Neuron (in vitro differentiated cells): ENCODE data around the gene VPS26B.
"Not testable (repeated sequence)": the region's sequence is repeated elsewhere in the genome, so short reads cannot be mapped to it uniquely, and the experiment has no call there.

Experiments
- H2AFZ ChIP-seq: one replicate; pipeline ENCODE4 v1.6.1; 2013; ENCODE audit warnings: low read depth, mild to moderate bottlenecking, inconsistent platforms, low read length, moderate library complexity
- H3K27me3 ChIP-seq: one replicate; pipeline ENCODE4 v1.6.1; 2013; ENCODE audit warnings: low read length; ENCODE audit not compliant: insufficient read depth
- H3K36me3 ChIP-seq: one replicate; pipeline ENCODE4 v1.6.1; 2013; ENCODE audit warnings: low read length; ENCODE audit not compliant: insufficient read depth
- H3K4me1 ChIP-seq: one replicate; pipeline ENCODE4 v1.6.1; 2013; ENCODE audit warnings: low read length; ENCODE audit not compliant: insufficient read depth
- H3K4me3 ChIP-seq: 2 replicates; pipeline ENCODE4 v1.5.1; 2013; ENCODE audit warnings: mild to moderate bottlenecking, low read length, moderate library complexity
- H3K9me3 ChIP-seq: one replicate; pipeline ENCODE4 v1.6.1; 2013; ENCODE audit warnings: low read length

Gene VPS26B

GRCh38 chr11:134271978-134272377 lies 47.5 kb downstream of the VPS26B start:
- peaks cover 33% of the 10 kb centered on the region for H3K27me3 ChIP-seq

GRCh38 chr11:134272381-134273316 lies 48.2 kb downstream of the VPS26B start:
- Histone ChIP-seq H3K4me3 (no peak overlapping the region), H3K36me3 (no peaks in the 10 kb centered on the region), H3K27me3 (peaks cover 39% of the 10 kb centered on the region), H3K9me3 (no peaks in the 10 kb centered on the region), H2AFZ (no peak overlapping the region), H3K4me1 (peaks cover 42% of the 10 kb centered on the region)

More at GRCh38 chr11:134271978-134272377, 47.5 kb downstream of the VPS26B start:
- no peak overlapping the region for H3K4me3 ChIP-seq
- peaks cover 48% of the 10 kb centered on the region for H3K4me1 ChIP-seq
- H3K9me3 ChIP-seq, result no peaks in the 10 kb centered on the region
- no peaks in the 10 kb centered on the region for H3K36me3 ChIP-seq
- no peak overlapping the region for H2AFZ ChIP-seq

GRCh38 chr11:134273317-134273712 lies 48.8 kb downstream of the VPS26B start:
- H3K9me3 ChIP-seq, result peaks cover 2% of the 10 kb centered on the region
- no peak overlapping the region for H3K4me3 ChIP-seq
- H2AFZ ChIP-seq, result no peak overlapping the region
- H3K36me3 ChIP-seq, result no peaks in the 10 kb centered on the region
- H3K27me3 ChIP-seq, result peaks cover 46% of the 10 kb centered on the region
- H3K4me1 ChIP-seq, result peaks cover 36% of the 10 kb centered on the region

- Histone ChIP-seq H3K4me1 (peaks cover 28% of the 10 kb centered on the region), H3K27me3 (peaks cover 54% of the 10 kb centered on the region), H3K4me3 (peak overlapping the region; percentile 32), H2AFZ (no peak overlapping the region), H3K36me3 (no peaks in the 10 kb centered on the region), H3K9me3 (peaks cover 5% of the 10 kb centered on the region)
Measured at GRCh38 chr11:134275188-134275533, 50.7 kb downstream of the VPS26B start.

- H3K9me3 ChIP-seq, result peaks cover 5% of the 10 kb centered on the region
- peak within 1 kb of the TSS; percentile 32 for H3K4me3 ChIP-seq
- peaks cover 59% of the 10 kb centered on the region for H3K27me3 ChIP-seq
Measured at GRCh38 chr11:134275534-134276395, 51.3 kb downstream of the VPS26B start, which contains the start of gene GLB1L3. Gene GLB1L3, plus strand, starts transcription at chr11:134276379. Its CDS starts 362 bp downstream, at chr11:134276741.

GRCh38 chr11:134276396-134277182 lies 52.1 kb downstream of the VPS26B start:
- no peaks in the 10 kb centered on the region for H3K36me3 ChIP-seq
- peak overlapping the region; percentile 68 for H2AFZ ChIP-seq
- H3K4me3 ChIP-seq, result peak overlapping the region; percentile 32
- peaks cover 28% of the 10 kb centered on the region for H3K4me1 ChIP-seq
- peaks cover 5% of the 10 kb centered on the region for H3K9me3 ChIP-seq
- peaks cover 59% of the 10 kb centered on the region for H3K27me3 ChIP-seq

More at GRCh38 chr11:134275534-134276395, 51.3 kb downstream of the VPS26B start, which contains the start of gene GLB1L3:
- no peaks in the 10 kb centered on the region for H3K36me3 ChIP-seq
- H2AFZ ChIP-seq, result peak within 1 kb of the TSS; percentile 68
- H3K4me1 ChIP-seq, result peaks cover 28% of the 10 kb centered on the region

- peaks cover 26% of the 10 kb centered on the region for H3K4me1 ChIP-seq
- peaks cover 59% of the 10 kb centered on the region for H3K27me3 ChIP-seq
- H3K4me3 ChIP-seq, result peak overlapping the region; percentile 32
- peaks cover 5% of the 10 kb centered on the region for H3K9me3 ChIP-seq
- no peaks in the 10 kb centered on the region for H3K36me3 ChIP-seq
- H2AFZ ChIP-seq, result peak overlapping the region; percentile 68
Measured at GRCh38 chr11:134277183-134278001, 52.9 kb downstream of the VPS26B start.

- Histone ChIP-seq H3K9me3 (peaks cover 5% of the 10 kb centered on the region), H3K27me3 (peaks cover 59% of the 10 kb centered on the region), H3K4me3 (no peak overlapping the region), H3K4me1 (peaks cover 16% of the 10 kb centered on the region), H2AFZ (no peak overlapping the region), H3K36me3 (no peaks in the 10 kb centered on the region)
Measured at GRCh38 chr11:134278356-134278755, 53.9 kb downstream of the VPS26B start.

GRCh38 chr11:134281635-134282034 lies 57.2 kb downstream of the VPS26B start:
- H3K4me3 ChIP-seq, H3K4me1 ChIP-seq, H2AFZ ChIP-seq, H3K9me3 ChIP-seq, H3K36me3 ChIP-seq: not testable (repeated sequence)
- H3K27me3 ChIP-seq, result peaks cover 32% of the 10 kb centered on the region

- Histone ChIP-seq H3K36me3 (no peaks in the 10 kb centered on the region), H3K4me3 (no peak overlapping the region), H3K9me3 (peaks cover 5% of the 10 kb centered on the region), H3K27me3 (peaks cover 25% of the 10 kb centered on the region), H2AFZ (no peak overlapping the region), H3K4me1 (no peaks in the 10 kb centered on the region)
Measured at GRCh38 chr11:134282121-134283045, 57.9 kb downstream of the VPS26B start.
